ENCODE results near the gene DPH2. TPM values are rescaled to one million over a fixed set of nuclear protein-coding genes. Genes with fewer than 3 reads are reported as not detected.

Gene DPH2
- total RNA-seq, 2 donors from 2014 or later = 25.4 to 31.1 TPM

GRCh38 chr1:43958351-43959255, 11.2 kb upstream of the DPH2 start:
- Histone ChIP-seq H3K9me3 (no peaks in the 10 kb centered on the region), H3K4me3 (no peak overlapping the region), H3K4me1 (replicated peaks) (no peaks in the 10 kb centered on the region), H3K27me3 (replicated peaks; ENCODE audit: insufficient read depth) (no peaks in the 10 kb centered on the region), H3K36me3 (peaks cover 0 to 8% of the 10 kb centered on the region in 2 donors), H3K27ac (no peak overlapping the region)
- no peak for DNase-seq (ENCODE audit: low spot score)
- 84% methylated on average over 9 of the region's 9 CpGs for WGBS
- intact Hi-C loops (cut with DNase I) = no loop called here
- TF ChIP-seq, protein P1, sequence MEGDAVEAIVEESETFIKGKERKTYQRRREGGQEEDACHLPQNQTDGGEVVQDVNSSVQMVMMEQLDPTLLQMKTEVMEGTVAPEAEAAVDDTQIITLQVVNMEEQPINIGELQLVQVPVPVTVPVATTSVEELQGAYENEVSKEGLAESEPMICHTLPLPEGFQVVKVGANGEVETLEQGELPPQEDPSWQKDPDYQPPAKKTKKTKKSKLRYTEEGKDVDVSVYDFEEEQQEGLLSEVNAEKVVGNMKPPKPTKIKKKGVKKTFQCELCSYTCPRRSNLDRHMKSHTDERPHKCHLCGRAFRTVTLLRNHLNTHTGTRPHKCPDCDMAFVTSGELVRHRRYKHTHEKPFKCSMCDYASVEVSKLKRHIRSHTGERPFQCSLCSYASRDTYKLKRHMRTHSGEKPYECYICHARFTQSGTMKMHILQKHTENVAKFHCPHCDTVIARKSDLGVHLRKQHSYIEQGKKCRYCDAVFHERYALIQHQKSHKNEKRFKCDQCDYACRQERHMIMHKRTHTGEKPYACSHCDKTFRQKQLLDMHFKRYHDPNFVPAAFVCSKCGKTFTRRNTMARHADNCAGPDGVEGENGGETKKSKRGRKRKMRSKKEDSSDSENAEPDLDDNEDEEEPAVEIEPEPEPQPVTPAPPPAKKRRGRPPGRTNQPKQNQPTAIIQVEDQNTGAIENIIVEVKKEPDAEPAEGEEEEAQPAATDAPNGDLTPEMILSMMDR (IDR thresholded peaks at IDR 0.05) = no peak
- TF ChIP-seq POLR2AphosphoS5 (IDR thresholded peaks at IDR 0.05) (no peak), POLR2A (IDR thresholded peaks at IDR 0.05) (no peak)

DNA sequence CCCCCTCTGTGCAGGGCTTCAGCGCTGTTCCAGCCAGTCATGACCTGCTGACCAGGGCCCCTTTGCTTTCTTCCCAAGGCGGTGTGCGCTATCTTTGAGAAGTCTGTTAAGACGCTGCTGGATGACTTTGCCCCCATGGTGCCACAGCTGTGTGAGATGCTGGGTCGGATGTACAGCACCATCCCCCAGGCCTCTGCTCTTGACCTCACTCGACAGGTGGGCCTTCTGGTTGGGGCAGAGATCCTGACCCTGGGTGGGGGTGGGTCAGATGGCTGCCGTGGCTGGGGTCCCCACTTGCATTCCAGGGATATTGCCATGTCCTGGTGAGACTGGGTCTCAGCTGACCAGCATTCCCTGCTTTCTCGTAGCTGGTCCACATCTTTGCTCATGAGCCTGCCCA, 9.0 kb upstream of the DPH2 start:
- Histone ChIP-seq H3K4me1 (replicated peaks) (no peaks in the 10 kb centered on the region), H3K4me3 (no peak overlapping the region), H3K36me3 (peaks cover 0 to 8% of the 10 kb centered on the region in 2 donors), H3K27ac (no peak overlapping the region), H3K9me3 (no peaks in the 10 kb centered on the region), H3K27me3 (replicated peaks; ENCODE audit: insufficient read depth) (no peaks in the 10 kb centered on the region)
- 88% methylated on average over 8 of the region's 8 CpGs for WGBS
- DNase-seq (ENCODE audit: low spot score) = no peak
- no peak for TF ChIP-seq POLR2A (IDR thresholded peaks at IDR 0.05)
- TF ChIP-seq, protein P1 (IDR thresholded peaks at IDR 0.05) = no peak
- TF ChIP-seq POLR2AphosphoS5 (IDR thresholded peaks at IDR 0.05) = no peak
- intact Hi-C loops (cut with DNase I) = no loop called here

DNA sequence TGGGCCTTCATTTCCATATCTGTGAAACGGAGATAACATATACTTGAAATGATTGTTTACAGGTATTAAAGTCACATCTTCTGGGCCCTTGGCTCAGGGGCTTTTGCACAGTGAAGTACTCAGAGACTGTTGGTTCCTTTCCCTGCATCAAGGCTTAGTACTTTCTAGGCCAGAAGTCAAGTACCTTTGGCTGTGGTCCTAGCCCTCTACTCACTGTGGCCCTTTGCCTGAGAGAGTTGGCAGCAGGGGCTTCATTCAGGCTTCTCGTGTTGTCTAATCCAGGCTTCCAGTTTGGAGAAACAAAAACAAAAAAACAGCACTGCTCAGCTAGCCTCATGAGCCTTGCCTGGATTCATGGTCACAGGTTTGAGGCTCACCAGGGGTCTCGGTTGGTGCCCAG, 8.1 kb upstream of the DPH2 start:
- 94% methylated on average over 3 of the region's 3 CpGs for WGBS
- Histone ChIP-seq H3K4me1 (replicated peaks) (no peaks in the 10 kb centered on the region), H3K36me3 (peaks cover 0 to 8% of the 10 kb centered on the region in 2 donors)

DNA sequence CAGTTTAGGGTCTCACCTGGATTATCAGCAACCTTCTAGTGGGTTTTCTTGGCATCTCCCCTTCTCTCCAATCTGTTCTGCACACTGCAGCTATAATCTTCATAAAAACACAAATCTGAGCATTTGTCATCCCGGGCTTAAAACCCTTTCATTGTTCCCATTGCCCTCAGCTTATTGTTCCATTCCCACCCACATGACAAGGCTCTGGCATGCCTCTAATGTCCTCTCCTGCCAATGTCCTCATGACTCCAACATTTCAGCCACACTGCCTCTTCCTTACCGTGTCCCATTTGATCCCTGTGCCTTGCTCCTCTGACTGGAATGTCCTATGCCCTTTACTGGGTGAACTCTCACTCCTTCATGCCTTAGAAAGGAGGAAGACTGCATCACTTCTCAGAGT, 7.5 kb upstream of the DPH2 start:
- WGBS = 85% methylated on average over 2 of the region's 2 CpGs
- H3K27me3 ChIP-seq (replicated peaks; ENCODE audit: insufficient read depth) = no peaks in the 10 kb centered on the region
- intact Hi-C loops (cut with DNase I) = no loop called here
- no peak for DNase-seq (ENCODE audit: low spot score)
- no peak overlapping the region for H3K4me3 ChIP-seq
- TF ChIP-seq POLR2A (IDR thresholded peaks at IDR 0.05) (no peak), POLR2AphosphoS5 (IDR thresholded peaks at IDR 0.05) (no peak)
- TF ChIP-seq, protein P1 (IDR thresholded peaks at IDR 0.05) = no peak
- H3K27ac ChIP-seq = no peak overlapping the region
- no peaks in the 10 kb centered on the region for H3K9me3 ChIP-seq
- no peaks in the 10 kb centered on the region for H3K4me1 ChIP-seq (replicated peaks)
- peaks cover 0 to 6% of the 10 kb centered on the region in 2 donors for H3K36me3 ChIP-seq

More for the DNA sequence above, 8.1 kb upstream of the DPH2 start:
- Histone ChIP-seq H3K27me3 (replicated peaks; ENCODE audit: insufficient read depth) (no peaks in the 10 kb centered on the region), H3K4me3 (no peak overlapping the region), H3K9me3 (no peaks in the 10 kb centered on the region), H3K27ac (no peak overlapping the region)
- DNase-seq (ENCODE audit: low spot score) = no peak
- TF ChIP-seq, protein P1 (IDR thresholded peaks at IDR 0.05) = no peak
- no peak for TF ChIP-seq POLR2A (IDR thresholded peaks at IDR 0.05)
- no peak for TF ChIP-seq POLR2AphosphoS5 (IDR thresholded peaks at IDR 0.05)
- intact Hi-C loops (cut with DNase I) = no loop called here

DNA sequence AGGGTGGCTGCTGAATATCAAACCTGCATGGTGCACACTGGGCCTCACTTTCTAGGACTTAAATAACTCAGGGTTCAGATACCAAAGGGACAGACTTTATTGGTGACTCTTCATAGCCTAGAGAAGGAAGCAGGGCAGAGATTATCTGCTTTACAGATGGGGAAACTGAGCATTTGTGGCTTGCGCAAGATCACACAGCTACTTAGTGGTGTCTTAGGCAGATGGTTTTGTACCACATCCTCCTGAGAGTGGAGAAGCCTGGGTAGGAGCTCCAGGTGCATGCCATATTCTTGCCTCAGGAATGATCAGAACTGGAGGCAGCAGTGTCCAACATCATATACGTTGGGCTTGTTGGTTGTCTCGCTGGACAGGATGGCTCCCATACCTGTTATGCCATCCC, 6.8 kb upstream of the DPH2 start:
- no peaks in the 10 kb centered on the region for H3K27me3 ChIP-seq (replicated peaks; ENCODE audit: insufficient read depth)
- no peak overlapping the region for H3K4me3 ChIP-seq
- no peak overlapping the region for H3K27ac ChIP-seq
- WGBS = 89% methylated on average over 3 of the region's 3 CpGs
- TF ChIP-seq, protein P1 (IDR thresholded peaks at IDR 0.05) = no peak
- TF ChIP-seq POLR2AphosphoS5 (IDR thresholded peaks at IDR 0.05) (no peak), POLR2A (IDR thresholded peaks at IDR 0.05) (no peak)
- no peaks in the 10 kb centered on the region for H3K36me3 ChIP-seq
- intact Hi-C loops (cut with DNase I) = no loop called here
- DNase-seq (ENCODE audit: low spot score) = no peak
- no peaks in the 10 kb centered on the region for H3K4me1 ChIP-seq (replicated peaks)
- no peaks in the 10 kb centered on the region for H3K9me3 ChIP-seq

Measured in prostate gland (tissue), 2 donors.